Spinal cord (tissue), 10 donors: ENCODE results near the gene LACTB. TPM values are rescaled to one million over a fixed set of nuclear protein-coding genes. Genes with fewer than 3 reads are reported as not detected.

ENCODE experiments used
- DNase-seq, 6 donors: peaks; one replicate each; pipeline versions ENCODE4 v3.0.0 to v3.0.0-alpha.2; 2013 to 2015; ENCODE audit warnings: low spot score in 6 of 6, low read depth in 4 of 6
- H3K27ac ChIP-seq: one replicate; pipeline ENCODE4 v1.5.1; 2013; ENCODE audit warnings: low read depth, low read length, control low read depth
- H3K27me3 ChIP-seq: one replicate; pipeline ENCODE4 v1.6.1; 2013; ENCODE audit warnings: low read length; ENCODE audit not compliant: control insufficient read depth, insufficient read depth
- H3K36me3 ChIP-seq: one replicate; pipeline ENCODE4 v1.6.1; 2013; ENCODE audit warnings: low read length; ENCODE audit not compliant: control insufficient read depth, insufficient read depth
- H3K4me1 ChIP-seq: one replicate; pipeline ENCODE4 v1.6.1; 2013; ENCODE audit warnings: low read length; ENCODE audit not compliant: control insufficient read depth, insufficient read depth
- H3K4me3 ChIP-seq: one replicate; pipeline ENCODE4 v1.5.1; 2013; ENCODE audit warnings: low read depth, low read length, control low read depth
- H3K9me3 ChIP-seq: one replicate; pipeline ENCODE4 v1.6.1; 2013; ENCODE audit warnings: low read length; ENCODE audit not compliant: control insufficient read depth, insufficient read depth
- WGBS: methylation state at CpG from one replicate; pipeline ENCODE4 v1.1.5; 2013; ENCODE audit warnings: missing lambda C conversion rate; ENCODE audit not compliant: insufficient coverage; 5-methylcytosine and 5-hydroxymethylcytosine counted together
- long read RNA-seq, 4 donors: transcript quantifications; one replicate each; lab custom pipeline, GENCODE V29; 2026
- polyA plus RNA-seq, 2 donors: library from polyadenylated mRNA; unstranded; fragments of 120-200 nt; gene quantifications; one replicate each; pipeline ENCODE4 v1.2.1, GENCODE V29; 2013; ENCODE audit not compliant: insufficient read length in 2 of 2
- total RNA-seq, 2 donors: library from RNA; depleted of rRNA in 1 of 2; stranded (reverse); fragments of 120-200 nt in 1 of 2; fragments of >200 nt in 1 of 2; gene quantifications; one replicate each; pipeline versions ENCODE4 v1.2.3 to v1.2.4, GENCODE V29; 2013 to 2014
- donor health status: healthy.

LACTB gene
- 10 to 100 TPM; 16.7 to 17.2 TPM for total RNA-seq
- 10 to 100 TPM; 16.7 to 20.5 TPM for polyA plus RNA-seq
- long read RNA-seq, donor 1, partial matches to known transcripts = 0 of 2 reads
- long read RNA-seq, donor 1, other reads (novel, unspliced or antisense) = 0 of 2 reads
- long read RNA-seq, donor 2 = 0 reads
- long read RNA-seq, donor 3 = 0 reads
- long read RNA-seq, donor 4, partial matches to known transcripts = 0 of 3 reads
- long read RNA-seq, donor 4, other reads (novel, unspliced or antisense) = 0 of 3 reads

- peak; percentile 60 to 96 (median 82) for DNase-seq
- Histone ChIP-seq H3K36me3 (peaks cover 4% of the 10 kb centered on the region), H3K27ac (peak within 1 kb of the TSS; percentile 74), H3K9me3 (no peaks in the 10 kb centered on the region), H3K4me3 (peak within 1 kb of the TSS; percentile 73), H3K27me3 (no peaks in the 10 kb centered on the region), H3K4me1 (peaks cover 4% of the 10 kb centered on the region)
- WGBS = under 1% methylated on average over 39 of the region's 40 CpGs
Observed at GRCh38 chr15:63121382-63122001, at the start of gene LACTB. Gene LACTB, plus strand, starts transcription at chr15:63121861. Its CDS starts 11 bp downstream, at chr15:63121872.

GRCh38 chr15:63072023-63072650, 49.5 kb upstream of the LACTB start:
- DNase-seq = no peak
- no peaks in the 10 kb centered on the region for H3K27me3 ChIP-seq
- no peak overlapping the region for H3K4me3 ChIP-seq
- no peaks in the 10 kb centered on the region for H3K9me3 ChIP-seq
- WGBS = 89% methylated on average over 2 of the region's 3 CpGs
- H3K36me3 ChIP-seq = peaks cover 9% of the 10 kb centered on the region
- H3K27ac ChIP-seq = no peak overlapping the region
- H3K4me1 ChIP-seq = peaks cover 16% of the 10 kb centered on the region

DNA sequence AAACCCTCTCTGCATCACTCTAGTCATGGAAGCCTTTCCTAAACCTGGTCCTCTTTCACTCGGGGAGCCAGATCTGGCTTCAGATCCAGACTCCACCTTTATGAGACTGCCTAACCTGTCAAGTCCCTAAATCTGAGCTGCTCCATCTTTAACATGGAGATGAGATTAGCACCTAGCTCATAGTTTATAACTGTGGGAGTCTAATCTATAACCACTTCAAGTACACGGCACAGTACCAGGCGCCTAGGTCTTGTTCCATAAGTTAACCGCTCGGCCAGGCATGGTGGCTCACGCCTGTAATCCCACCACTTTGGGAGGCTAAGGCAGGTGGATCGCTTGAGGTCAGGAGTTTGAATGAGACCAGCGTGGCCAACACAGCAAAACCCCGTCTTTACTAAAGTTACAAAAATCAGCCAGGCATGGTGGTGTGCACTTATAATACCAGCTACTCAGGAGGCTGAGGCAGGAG, 48.8 kb upstream of the LACTB start:
- DNase-seq = no peak
- no peaks in the 10 kb centered on the region for H3K9me3 ChIP-seq
- 97% methylated on average over 3 of the region's 9 CpGs for WGBS
- no peak overlapping the region for H3K27ac ChIP-seq
- no peaks in the 10 kb centered on the region for H3K27me3 ChIP-seq
- peaks cover 9% of the 10 kb centered on the region for H3K36me3 ChIP-seq
- no peak overlapping the region for H3K4me3 ChIP-seq
- peaks cover 16% of the 10 kb centered on the region for H3K4me1 ChIP-seq

GRCh38 chr15:63073497-63074172, 48.0 kb upstream of the LACTB start:
- Histone ChIP-seq H3K9me3 (no peaks in the 10 kb centered on the region), H3K4me3 (no peak overlapping the region), H3K4me1 (peaks cover 16% of the 10 kb centered on the region), H3K36me3 (peaks cover 7% of the 10 kb centered on the region), H3K27me3 (no peaks in the 10 kb centered on the region), H3K27ac (no peak overlapping the region)
- DNase-seq = no peak
- 88% methylated on average over 7 of the region's 9 CpGs for WGBS

DNA sequence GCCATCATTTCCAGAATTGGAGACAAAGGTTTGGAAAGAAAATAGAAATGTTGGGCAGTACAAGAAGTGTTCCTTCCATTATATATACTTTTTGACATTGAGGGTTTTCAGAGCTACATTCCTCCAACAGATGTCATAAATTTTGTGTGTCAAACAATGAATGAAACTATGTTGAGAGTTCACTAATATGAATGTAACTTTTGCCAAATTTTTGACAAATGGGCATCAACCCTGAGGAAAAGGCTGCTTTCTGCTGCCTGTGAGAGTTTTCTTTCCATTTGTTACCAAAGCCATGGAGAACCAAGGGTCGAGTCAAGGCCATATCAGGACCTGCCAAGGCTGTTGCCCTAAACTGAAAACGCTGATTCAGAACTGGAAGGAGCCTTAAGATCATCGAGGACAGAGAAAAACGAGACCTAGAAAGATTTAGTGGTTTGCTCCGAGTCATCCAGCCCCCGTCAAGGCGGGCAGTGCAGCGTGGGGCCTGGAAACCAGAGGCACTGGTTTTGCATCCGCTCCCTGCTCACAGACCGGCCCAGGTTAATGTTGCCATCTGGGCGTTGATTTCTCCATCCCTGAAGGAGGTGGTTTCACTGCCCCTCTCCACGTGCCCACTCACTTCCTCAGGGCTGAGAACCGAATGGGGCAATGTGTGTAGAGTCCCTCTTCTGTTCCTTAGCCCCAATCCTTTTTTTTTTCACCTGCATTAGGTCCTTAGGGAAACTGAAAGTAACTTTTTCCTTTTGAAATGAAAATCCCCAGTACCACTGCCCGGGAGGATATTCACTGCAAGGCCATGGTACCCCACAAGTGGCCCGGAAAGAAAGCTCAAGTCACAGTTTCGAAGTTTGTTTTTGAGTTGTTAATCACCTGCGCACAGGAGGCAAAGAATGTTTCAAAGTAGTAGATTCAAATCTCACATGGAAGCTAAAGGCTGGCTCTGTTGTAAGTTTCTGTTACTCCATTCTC, 46.4 kb upstream of the LACTB start:
- H3K4me1 ChIP-seq = peaks cover 19% of the 10 kb centered on the region
- 67% methylated on average over 12 of the region's 17 CpGs for WGBS
- no peaks in the 10 kb centered on the region for H3K27me3 ChIP-seq
- DNase-seq = no peak
- H3K4me3 ChIP-seq = no peak overlapping the region
- peaks cover 3% of the 10 kb centered on the region for H3K36me3 ChIP-seq
- peak overlapping the region; percentile 34 for H3K27ac ChIP-seq
- H3K9me3 ChIP-seq = no peaks in the 10 kb centered on the region

- peak in 1 of 6 donors; percentile 51 for DNase-seq
- no peaks in the 10 kb centered on the region for H3K36me3 ChIP-seq
- H3K4me1 ChIP-seq = peaks cover 23% of the 10 kb centered on the region
- H3K27me3 ChIP-seq = no peaks in the 10 kb centered on the region
- H3K4me3 ChIP-seq = no peak overlapping the region
- H3K27ac ChIP-seq = peak overlapping the region; percentile 34
- no peaks in the 10 kb centered on the region for H3K9me3 ChIP-seq
- 15% methylated on average over 9 of the region's 12 CpGs for WGBS
Observed at GRCh38 chr15:63075984-63076713, 45.5 kb upstream of the LACTB start.

DNA sequence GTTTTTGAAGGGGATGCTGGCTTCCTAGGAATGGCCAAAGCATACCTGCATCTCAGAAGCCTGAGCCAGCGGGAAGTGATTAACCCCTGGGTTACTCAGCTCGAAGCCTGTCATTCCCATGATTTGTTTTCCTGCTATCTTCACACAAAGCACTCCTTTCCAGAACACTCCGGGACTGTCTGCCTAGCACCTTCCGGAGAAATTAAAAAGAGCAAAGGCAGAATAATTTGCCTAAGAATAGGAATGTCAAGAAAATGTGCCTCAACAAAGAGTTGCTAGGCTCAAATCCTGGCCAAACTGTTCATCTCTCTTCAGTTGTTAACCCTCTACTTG, 45.0 kb upstream of the LACTB start:
- H3K27me3 ChIP-seq = no peaks in the 10 kb centered on the region
- no peak overlapping the region for H3K4me3 ChIP-seq
- DNase-seq = no peak
- no peaks in the 10 kb centered on the region for H3K9me3 ChIP-seq
- no peak overlapping the region for H3K27ac ChIP-seq
- H3K4me1 ChIP-seq = peaks cover 23% of the 10 kb centered on the region
- no peaks in the 10 kb centered on the region for H3K36me3 ChIP-seq
- 60% methylated on average over 1 of the region's 4 CpGs for WGBS

- no peak overlapping the region for H3K27ac ChIP-seq
- WGBS = 61% methylated on average over 3 of the region's 6 CpGs
- peaks cover 23% of the 10 kb centered on the region for H3K4me1 ChIP-seq
- H3K9me3 ChIP-seq = no peaks in the 10 kb centered on the region
- no peaks in the 10 kb centered on the region for H3K27me3 ChIP-seq
- DNase-seq = no peak
- H3K36me3 ChIP-seq = no peaks in the 10 kb centered on the region
- H3K4me3 ChIP-seq = no peak overlapping the region
Observed at GRCh38 chr15:63077952-63078351, 43.7 kb upstream of the LACTB start.
